ENCODE results near the gene MGLL.

MGLL gene

DNA sequence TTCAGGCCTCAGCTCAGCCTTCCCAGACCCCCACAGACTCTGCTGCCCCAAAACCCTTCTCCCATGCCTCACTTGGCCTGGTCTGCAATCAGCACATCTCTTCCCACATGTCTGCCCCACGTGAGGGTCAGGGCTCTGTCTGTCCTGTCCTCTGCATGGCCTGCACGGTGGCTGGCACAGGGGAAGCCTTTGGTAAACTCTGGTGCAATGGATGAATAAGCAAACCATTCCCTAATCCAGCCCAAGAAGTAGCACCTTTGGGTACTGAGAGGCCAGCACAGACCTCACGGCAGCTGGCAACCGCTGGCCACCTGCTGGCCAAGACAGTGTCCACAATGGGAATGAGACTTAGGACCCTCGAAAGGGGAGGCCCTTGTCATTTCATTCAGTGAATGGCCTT lies 121.9 kb downstream of the MGLL start:
- no peak for DNase-seq

DNA sequence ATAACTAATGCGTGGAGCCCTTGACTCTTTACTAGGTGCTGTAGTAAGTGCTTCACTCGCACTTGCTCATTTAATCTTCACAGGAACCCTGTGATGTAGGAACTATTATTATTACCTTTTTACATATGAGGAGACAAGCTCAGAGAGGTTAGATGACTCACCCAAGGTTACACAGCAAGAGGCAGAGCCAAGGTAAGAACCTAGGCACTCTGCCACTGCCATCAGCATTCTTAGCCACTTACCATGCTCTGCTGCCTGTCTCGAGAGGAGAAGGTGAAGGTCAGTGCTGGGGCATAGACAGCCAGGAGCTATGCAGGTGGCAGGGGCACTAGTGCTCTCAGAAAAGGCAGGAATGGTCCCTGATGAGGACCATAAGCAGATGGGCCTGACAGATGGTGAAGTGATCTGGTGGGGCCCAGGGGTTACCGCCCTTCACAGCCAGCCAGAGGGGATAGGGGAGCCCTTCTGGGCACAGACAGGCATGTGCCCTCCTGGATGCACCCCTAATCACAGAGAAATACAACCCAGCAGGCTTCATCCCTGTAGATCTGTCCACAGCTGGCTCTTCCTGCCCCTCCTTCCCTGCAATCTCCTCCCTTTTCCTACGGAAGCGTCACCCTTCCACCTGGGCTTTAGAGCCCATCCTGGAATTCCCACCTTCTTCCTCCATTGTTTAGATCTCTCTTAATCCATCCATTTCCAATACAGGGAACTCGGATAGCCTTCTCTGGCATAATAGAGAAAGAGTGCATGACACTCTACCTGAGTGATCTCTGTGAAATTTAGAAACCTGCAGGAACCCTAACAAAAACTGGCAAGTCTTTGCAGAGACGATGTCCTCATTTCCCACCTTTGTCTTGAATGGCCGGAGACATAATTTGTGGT lies 122.7 kb downstream of the MGLL start:
- no peak for DNase-seq

DNA sequence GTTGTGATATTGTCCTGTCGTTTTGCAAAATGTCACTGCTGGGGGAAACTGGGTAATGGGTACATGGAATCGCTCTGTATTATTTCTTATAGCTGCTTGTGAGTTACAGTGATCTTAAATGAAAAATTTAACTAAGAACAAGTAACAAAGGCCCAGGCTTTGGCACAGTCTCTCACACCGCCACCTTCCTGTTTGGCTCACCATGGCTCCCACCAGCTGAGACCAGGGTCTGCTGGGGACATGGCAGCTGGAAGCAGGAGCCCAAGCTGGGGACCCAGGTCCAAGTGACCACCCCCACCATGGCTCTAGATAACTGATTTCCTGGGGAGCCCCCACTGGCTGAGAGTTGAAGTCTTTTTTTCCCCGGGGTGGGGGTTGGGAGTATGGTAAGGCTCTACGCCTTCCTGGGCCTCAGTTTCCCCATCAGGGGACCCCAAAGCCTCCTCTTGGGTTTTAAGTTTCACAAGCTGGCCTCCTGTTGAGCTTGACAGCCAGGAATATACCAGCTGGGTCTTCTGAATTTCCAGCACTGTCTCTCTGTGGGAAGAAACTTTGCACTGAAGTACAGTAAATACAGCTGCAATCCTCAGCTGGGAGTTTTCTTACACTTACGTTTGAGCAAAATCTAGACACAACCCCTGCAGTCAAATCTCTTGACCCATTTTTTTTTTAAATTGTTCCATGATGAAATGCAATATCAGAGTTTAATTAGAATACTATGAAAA lies 123.5 kb downstream of the MGLL start:
- DNase-seq, result no peak

DNA sequence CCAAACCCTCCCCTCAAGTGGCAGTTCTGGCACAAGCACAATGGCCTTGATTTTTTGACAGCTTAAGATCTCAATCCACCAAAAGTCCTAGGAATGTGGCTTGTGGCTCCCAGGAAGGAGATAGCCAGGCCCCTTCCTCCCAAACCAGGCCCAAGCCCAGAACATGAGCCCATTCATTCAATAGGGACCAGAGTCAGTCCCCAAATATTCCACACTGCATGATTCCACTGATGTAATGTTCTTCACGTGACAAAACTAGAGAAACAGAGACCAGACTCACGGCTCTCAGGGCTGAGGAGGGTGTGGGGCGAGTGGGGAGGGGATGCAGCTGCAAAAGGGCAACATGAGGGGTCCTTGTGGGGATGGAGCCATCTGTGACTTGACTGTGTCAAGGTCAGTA lies 124.0 kb downstream of the MGLL start:
- no peak for DNase-seq

DNA sequence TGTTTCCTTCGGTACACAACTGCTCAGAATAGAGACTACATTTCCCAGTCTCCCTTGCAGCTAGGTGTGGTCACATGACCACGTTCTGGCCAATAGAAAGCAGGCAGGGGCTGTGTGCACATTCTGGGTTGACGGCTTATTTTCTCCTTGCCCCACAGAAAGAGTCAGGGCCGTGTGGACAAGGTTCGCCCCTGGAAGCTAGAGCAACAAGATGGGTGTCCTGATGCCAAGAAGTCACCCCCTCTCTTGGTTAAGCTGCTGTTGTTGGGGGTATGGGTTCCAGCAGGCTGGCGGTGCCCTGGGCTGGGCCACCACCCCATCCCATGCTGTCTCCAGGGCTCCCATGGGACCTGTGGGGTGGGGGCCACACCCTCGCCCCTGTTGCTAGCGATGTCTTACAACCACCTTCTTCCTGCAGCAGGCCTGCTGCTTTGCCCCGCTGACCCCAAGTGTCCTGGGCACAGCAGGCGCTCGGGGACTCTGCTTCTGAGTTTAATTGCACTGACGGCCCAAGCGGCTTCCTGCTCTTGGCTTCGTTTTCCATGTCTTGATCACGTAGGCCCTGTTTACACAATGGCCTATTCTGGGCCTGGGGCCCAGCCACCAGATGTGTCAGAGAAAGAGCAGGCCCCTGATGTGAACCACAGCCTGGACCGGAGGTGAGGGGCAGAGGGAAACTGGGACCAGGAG lies 124.6 kb downstream of the MGLL start:
- DNase-seq, result peak; percentile 71

DNA sequence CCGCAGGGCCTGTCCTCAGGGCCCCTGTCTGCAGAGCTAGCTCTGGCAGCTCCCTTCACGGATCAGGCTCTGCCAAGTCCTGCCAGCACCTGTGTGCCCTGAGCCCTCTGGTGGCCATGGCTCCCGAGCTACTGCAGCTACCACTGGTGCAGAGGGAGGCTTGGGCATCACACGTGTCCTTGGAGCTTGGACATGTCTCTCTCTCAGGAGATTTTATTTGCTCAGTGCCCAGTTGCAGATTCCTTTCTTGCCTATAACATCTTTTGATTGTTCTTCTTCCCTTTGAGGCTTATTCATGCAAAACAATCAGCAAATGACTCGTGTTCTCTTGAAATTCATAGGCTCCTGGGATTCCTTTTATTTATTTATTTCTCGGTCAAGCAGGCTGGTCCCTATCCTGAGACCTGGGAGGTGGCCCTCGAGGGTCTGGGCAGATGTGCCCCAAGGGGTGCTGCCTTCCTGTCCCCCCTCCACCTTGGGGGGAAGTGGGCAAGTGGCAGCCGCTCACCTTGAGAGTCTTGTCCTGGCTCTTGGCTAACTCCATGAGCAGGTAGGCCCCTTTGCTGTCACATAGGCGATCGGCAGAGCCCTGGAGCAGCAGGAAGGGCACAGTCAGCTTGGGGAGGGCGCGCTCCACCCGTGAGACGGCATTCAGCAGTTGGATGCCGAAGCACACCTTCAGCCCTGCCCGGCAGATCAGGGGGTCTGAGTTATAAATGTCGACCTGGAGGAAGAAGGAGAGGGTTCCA lies 127.7 kb downstream of the MGLL start:
- peak; percentile 52 for DNase-seq

DNA sequence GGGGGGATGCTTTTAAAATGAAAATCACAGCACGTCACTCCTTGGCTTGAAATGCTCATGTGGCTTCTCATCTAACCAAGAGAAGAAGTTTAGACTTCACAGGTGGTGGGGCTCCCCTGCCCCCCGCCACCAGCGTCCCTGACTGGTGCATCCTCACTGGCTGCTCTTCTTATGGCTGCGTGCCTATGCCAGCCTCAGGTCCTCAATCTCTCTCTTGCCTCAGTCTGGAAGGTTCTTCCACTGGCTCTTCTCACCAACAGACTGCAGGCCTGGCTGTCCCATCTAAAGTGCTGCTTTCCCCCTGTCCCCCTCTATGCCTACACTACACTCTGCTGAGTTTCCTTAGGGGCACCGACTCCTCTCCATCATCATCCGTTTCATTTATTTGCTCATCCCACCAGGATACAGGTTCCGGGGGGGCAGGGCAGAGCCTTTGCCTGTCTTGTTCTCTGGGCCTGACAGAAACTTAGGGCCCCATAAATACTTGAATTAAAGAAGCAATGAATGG lies 128.9 kb downstream of the MGLL start:
- DNase-seq, result no peak

DNA sequence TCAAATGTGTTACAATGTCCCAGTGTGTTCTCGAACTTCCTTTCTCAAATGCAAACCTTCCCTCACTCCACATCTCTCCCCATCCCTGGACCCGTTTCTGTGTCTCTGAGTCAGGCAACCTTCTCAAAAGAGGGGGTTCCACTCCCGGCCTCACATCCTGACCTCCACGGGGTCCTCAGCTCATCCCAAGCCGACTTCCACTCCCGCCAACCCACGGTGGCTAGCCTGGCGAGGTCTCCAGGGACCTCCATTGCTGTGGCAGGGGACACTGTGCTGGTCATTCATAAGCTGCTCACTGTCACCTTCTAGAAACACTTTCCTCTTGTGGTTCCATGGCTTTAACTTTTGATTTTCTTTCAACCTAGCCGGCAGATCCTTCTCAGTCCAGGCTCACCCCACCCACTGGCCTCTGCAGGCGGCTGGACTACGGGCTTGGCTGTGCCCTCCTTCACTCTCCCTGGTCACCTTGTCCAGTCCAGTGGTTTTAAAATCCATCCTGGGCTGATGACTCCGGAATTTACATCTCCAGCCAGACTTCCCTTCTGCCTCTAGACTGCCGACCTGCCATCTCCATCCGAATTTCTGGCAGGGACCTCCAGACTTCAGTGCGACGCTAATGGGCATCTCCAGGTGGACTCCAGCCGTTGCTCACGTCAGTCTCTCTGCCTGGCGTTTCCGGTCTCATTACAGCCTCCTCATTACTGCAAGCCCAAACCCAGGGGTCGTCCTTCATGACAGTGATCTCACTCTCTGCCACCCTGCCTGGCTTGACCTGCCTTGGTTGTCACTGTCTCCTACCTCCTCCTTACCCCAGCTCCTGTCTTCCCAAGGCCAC lies 129.6 kb downstream of the MGLL start:
- DNase-seq, result no peak

DNA sequence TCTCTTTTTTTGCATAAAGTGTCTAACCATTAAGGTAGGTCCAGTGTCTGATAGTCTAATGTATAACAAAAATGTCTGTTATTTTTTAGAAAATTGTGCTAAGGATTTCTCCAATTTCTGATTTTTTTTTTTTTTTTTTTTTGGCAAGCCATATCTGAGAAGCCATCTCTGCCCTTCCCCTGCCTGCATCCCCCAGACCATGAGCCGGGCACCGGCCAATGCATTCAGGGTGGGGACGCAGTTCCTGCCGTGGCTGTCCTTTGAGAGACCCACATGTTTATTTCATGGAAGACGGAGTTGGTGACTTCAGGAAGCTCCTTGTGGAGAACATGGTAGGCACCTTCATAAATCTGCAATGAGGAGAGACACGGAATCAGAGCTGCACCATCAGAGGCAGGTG lies 130.3 kb downstream of the MGLL start:
- DNase-seq, result no peak

DNA sequence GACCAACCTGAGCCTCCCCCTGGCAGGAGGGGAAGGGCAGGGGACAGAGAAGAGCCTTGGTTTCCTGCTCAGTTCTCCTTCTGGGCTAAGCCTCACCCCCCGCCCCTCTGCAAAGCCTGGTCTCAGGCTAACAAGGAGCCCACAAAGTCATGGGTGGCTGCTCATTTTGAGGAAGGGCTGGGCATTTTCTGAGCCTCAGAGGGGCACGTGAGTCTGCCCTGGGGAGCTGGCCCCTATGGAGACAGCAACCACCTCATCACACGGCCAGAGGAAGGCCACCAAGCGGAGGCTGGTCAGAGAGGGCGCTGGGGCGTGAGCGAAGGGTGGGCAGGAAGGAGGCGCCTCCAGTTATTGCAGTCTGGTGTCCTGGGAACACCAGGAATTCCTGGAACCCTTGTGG lies 130.8 kb downstream of the MGLL start:
- DNase-seq, result no peak

DNA sequence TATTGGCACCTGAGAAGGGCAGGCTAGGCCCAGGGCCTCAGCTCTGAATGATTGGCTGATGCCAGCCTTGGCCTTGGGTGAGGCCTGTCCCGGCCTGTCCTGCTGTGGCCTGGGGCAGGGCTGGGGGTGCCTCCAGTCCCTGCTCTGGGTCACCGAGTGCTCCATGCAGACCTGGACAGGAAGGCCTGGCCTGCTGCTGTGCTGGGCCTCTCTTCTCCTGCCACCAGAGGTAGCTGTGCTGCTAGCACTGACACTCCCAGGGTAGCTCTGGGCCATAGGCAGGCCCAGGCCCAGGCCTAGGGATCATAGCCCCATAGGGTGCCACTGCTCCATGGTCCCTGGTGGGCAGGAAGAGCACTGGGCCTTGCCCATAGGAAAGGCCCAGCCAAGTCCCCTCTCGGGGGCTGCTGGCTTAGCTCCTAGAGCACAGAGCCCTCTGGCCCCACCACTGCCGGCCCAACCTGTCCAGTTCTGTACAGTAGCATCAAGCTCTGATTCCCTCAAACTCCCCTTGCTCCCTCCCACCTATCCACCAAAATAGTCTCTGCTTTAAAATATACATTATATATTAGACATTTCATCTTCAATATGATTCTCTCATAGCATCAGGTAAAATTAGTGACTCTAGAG lies 131.4 kb downstream of the MGLL start:
- peak; percentile 25 for DNase-seq

DNA sequence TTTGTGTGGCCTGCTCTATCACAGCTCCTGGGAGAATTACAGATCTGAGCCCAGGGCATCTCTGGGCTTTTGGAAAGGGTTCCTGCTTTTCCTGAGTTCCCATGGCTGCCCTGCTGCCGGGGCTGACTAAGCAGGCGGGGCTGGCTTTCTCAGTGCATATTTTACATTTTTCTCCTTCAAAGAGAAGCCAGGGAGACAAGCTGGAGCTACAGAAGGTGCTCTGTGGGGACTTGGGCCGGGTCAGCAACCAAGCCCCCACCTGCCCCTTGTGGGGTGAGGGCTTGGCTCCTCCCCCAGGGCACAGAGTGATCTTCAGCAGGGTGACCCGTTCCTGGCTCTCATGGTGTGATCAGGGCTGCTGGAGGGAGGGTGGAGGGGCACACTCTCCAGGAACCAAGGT lies 132.2 kb downstream of the MGLL start:
- DNase-seq, result no peak

DNA sequence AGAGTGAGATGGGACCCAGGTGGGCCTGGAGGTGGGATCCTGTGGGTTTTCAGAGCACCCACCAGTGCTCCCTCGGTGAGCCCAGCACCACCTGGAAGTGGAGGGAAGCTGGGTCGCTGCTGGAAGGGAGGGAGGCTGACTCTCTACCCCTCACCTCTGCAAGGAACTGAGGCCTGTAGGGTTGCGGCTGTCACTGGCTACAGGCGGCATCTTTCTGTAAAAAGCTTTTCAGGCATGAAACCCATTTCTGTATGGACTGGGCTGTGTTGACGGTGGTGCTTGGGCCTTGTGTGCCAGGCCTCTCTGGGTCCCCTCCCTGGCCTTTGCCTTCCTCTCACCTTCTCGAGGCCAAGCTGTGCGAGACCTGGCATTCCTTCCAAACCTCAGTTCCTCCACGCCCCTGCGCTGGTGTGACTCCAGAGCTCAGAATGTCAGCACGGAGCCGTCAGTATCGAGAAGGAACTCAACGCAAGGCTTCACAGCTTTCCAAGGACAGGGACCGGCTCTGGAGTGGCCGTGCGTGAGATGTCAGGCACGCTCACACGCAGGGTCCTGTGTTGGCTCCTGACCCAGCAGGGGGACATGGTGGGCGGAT lies 133.0 kb downstream of the MGLL start:
- no peak for DNase-seq

DNA sequence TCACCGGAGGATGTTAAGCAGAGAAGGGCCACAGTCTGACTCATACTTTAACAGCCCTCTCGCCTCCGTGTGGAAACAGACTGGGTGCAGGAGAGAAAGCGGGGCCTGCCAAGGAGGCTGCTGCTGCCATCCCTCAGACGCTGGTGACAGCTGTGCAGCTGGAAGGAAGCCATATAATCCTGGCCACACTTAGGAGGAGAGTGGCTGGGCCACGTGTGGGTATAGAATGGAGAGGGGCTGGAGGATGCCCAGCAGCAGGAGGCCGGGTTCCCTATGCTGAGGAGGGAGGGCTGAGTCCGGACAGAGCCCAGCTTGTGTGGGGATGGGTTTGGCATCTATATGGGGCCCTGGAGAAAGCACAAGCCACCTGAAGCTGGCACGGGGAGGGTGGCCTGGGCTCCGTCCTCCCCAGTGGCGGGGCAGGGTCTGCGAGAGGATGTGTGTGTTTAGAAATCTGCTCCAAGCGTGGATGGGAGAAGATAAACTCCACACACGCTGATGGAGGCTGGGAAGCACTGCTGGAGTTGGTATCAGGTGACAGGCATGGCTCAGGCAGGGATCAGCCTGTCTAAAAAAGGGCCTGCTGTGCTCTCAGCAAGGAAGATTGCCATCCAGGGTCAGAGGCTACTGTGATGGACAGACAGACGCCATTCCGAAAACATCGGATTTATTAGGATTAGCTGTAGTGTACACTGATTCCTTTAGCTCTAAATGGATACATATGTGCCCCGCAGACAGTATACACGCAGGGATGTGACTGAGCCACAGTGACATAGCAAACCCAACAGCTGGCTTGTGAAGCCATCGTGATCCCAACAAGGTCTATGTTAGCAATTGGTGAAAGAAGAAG lies 133.7 kb downstream of the MGLL start:
- no peak for DNase-seq

DNA sequence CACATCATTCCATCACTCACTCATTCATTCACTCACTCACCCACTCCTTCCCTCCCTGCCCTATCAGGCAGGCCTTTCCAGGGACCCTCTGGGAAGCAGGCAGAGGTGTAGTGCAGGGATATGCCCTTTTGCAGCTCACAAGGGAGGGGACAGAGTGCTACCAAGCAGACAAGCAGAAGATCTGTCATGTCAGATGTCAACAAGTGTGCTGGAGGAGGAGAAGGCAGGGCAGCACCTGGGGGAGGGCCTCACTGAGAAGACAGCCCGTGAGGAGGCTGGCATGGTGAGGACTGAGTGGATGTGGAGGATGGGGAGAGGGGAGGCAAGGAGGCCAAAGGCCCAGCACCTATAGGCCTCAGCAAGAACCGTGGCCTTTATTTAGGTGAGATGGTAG lies 134.3 kb downstream of the MGLL start:
- DNase-seq, result no peak

DNA sequence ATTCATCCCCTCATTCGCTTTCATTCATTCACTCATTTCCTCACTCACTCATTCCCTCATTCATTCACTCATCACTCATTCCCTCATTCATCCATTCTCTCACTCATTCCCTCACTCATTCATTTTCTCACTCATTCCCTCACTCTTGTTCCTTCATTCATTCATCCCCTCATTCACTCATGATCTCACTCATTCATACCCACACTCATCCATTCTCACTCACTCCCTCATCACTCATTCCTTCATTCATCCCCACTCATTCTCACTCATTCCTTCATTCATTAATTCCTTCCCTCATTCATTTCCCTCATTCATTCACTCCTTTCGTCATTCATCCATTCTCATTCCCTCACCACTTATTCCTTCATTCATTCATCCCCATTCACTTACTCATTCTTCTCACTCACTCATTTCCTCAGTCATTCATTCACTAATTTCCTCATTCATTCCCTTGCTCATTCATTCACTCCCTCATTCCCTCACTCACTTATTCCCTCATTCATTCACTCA lies 135.0 kb downstream of the MGLL start:
- no peak for DNase-seq

DNA sequence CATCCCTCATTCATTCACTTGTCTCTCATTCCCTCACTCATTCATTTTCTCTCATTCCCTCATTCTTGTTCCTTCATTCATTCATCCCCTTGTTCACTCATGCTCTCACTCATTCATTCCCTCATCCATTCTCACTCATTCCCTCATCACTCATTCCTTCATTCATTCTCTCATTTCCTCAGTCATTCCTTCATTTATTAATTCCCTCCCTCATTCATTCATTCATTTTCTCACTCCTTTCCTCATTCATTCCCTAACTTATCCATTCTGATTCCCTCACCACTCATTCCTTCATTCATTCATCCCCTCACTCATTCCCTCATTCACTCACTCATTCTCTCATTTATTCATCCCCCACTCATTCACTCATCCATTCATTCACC lies 135.8 kb downstream of the MGLL start:
- no peak for DNase-seq

DNA sequence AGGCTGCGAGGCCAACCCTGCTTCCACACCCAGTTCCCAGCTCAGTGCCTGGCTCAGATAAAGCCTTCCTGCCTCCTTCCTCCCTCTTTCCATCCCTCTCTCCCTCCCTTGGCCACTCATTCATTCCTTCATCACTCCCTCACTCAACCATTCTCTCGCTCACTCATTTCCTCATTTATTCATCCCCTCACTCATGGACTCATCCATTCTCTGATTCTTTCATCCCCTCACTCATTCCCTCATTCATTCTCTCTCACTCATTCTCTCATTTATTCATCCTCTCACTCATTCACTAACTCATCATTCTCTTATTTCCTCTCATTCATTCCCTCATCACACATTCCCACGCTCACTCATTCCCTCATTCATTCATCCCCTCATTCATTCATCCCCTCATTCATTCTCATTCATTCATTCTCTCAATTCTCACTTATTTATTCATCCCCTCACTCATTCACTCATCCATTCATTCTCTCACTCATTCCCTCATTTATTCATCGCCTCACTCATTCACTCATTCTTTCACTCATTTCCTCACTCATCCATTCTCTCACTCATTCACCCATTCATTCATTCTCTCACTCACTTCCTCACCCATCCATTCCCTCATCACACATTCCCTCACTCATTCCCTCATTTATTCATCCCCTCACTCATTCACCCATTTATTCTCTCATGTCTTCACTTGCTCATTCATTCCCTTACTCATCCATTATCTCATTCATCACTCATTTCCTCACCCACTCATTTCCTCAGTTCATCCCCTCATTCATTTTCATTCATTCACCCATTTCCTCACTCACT lies 136.4 kb downstream of the MGLL start:
- no peak for DNase-seq
